Measurements from ENCODE around the gene UPK1A.

DNA sequence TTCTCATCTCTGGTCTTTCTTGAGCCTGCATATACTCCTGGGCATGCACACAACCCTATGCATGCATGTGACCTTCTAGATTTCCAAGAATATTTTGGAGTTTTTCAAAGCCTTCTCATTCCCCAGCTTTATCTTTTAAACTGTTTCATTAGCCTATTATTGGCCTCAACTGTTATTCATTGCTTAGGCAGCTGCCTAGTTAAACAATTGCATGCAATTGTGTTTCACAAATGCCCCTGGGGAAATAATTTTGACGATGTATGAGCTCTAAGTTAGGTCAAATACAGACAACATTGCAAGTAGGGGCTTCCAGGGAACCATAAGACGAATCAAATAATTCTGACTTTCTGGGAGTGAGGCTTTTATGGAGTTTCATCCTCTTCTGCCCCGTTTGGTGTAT, 2.3 kb upstream of the UPK1A start:
- TF ChIP-seq, protein P1, sequence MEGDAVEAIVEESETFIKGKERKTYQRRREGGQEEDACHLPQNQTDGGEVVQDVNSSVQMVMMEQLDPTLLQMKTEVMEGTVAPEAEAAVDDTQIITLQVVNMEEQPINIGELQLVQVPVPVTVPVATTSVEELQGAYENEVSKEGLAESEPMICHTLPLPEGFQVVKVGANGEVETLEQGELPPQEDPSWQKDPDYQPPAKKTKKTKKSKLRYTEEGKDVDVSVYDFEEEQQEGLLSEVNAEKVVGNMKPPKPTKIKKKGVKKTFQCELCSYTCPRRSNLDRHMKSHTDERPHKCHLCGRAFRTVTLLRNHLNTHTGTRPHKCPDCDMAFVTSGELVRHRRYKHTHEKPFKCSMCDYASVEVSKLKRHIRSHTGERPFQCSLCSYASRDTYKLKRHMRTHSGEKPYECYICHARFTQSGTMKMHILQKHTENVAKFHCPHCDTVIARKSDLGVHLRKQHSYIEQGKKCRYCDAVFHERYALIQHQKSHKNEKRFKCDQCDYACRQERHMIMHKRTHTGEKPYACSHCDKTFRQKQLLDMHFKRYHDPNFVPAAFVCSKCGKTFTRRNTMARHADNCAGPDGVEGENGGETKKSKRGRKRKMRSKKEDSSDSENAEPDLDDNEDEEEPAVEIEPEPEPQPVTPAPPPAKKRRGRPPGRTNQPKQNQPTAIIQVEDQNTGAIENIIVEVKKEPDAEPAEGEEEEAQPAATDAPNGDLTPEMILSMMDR (conservative IDR thresholded peaks at IDR 0.05; ENCODE audit: low read length), result no peak
- no peak for TF ChIP-seq EZH2phosphoT487 (IDR thresholded peaks at IDR 0.05; ENCODE audit: borderline replicate concordance, low read depth, low read length)
